Measurements from ENCODE around the gene CCR4.

GRCh38 chr3:32956750-32957570 is 5.5 kb downstream of the CCR4 start:
- TF ChIP-seq, protein P1, sequence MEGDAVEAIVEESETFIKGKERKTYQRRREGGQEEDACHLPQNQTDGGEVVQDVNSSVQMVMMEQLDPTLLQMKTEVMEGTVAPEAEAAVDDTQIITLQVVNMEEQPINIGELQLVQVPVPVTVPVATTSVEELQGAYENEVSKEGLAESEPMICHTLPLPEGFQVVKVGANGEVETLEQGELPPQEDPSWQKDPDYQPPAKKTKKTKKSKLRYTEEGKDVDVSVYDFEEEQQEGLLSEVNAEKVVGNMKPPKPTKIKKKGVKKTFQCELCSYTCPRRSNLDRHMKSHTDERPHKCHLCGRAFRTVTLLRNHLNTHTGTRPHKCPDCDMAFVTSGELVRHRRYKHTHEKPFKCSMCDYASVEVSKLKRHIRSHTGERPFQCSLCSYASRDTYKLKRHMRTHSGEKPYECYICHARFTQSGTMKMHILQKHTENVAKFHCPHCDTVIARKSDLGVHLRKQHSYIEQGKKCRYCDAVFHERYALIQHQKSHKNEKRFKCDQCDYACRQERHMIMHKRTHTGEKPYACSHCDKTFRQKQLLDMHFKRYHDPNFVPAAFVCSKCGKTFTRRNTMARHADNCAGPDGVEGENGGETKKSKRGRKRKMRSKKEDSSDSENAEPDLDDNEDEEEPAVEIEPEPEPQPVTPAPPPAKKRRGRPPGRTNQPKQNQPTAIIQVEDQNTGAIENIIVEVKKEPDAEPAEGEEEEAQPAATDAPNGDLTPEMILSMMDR (IDR thresholded peaks at IDR 0.05): no peak
- TF ChIP-seq POLR2A (IDR thresholded peaks at IDR 0.05): no peak
